ENCODE measurements around the gene KRTAP4-12.
"Not testable (repeated sequence)": the region's sequence is repeated elsewhere in the genome, so short reads cannot be mapped to it uniquely, and the experiment has no call there.

KRTAP4-12 gene

GRCh38 chr17:41123991-41124371, at the start of gene KRTAP4-12:
Gene KRTAP4-12 (minus strand): TSS chr17:41124182. CDS start chr17:41124122, 60 bp downstream.
- DNase-seq (ENCODE audit: low read depth in 3 of 3): not testable (repeated sequence)

- DNase-seq (ENCODE audit: low read depth in 3 of 3): no peak
Measured at GRCh38 chr17:41171886-41172285, 47.9 kb upstream of the KRTAP4-12 start.

DNA sequence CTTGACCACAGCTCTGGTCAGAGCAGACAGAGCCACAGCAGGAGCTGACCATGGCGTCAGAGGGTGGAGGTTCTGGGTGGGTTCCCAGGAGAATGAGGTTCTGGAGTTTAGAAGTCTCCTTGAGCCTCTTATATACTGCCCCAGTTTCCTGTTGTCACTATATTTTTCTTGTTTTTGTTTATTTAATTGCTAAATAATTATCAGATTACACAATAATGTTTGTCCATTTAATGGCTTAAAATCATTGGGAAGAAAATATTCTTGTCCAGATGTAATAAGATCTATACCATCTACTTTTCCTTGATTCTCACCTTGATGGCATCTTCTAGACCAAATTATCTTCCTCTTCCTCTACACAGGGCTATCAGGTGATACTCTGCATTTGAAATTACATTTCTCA, 44.1 kb upstream of the KRTAP4-12 start, which contains the start of gene KRTAP4-3:
Gene KRTAP4-3 (minus strand): TSS at position 101 of the 400 bp plus-strand sequence. CDS start 49 bp downstream, at position 52.
- no peak for DNase-seq (ENCODE audit: low read depth in 3 of 3)

DNA sequence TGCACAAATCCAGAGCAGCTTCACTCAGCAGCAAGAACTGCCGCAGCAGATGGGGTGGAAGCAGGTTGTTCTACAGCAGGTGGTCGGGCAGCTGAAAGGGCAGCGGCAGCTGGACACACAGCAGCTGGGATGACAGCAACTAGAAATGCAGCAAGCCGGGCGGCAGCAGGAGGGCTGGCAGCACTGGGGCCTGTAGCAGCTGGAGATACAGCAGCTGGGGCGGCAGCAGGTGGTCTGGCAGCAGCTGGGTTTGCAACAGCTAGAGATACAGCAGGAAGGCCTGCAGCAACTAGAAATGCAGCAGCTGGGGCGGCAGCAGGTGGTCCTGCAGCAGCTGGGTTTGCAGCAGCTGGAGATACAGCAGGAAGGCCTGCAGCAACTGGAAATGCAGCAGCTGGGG, 43.6 kb upstream of the KRTAP4-12 start:
- no peak for DNase-seq (ENCODE audit: low read depth in 3 of 3)

DNA sequence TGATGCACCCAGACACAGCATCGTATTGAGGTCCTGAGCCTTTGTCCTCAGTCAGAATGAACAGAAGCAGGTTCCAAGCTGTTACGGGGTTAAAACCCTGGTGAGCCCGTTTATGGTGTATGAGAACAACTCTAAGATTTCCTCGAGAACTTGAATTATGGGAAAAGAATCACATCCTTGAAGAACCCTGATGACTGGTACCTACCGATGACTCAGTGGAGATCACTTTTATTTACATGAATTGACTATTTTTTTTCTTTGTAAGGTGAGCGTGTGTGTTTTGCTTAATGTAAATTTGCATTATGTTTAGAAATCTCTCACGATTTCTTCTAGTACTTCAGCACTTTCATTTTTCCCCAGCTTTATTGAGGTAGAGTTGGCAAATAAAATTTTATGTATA, 39.8 kb upstream of the KRTAP4-12 start:
- DNase-seq (ENCODE audit: low read depth in 3 of 3): no peak

DNA sequence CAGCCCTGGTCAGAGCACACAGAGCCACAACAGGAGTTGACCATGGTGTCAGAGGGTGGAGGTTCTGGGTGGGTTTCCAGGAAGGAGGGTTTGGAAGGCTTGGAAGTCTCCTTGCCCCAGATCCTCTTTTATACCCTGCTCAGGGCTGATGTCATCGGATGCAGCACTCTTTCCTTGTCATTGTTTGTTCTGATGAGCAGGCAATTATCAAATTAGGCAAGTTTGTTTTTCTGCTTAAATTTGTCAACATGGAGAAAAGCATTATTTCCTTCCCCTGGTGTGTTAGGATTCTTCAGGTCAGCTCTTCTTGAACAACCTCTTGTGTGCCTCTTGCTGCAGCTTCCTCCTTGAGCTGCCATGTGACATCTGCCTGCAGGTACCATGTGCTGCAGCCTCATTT, 36.7 kb upstream of the KRTAP4-12 start, which contains the start of gene KRTAP4-4:
Gene KRTAP4-4 (minus strand): TSS at position 101 of the 400 bp plus-strand sequence. CDS start 57 bp downstream, at position 44.
- DNase-seq (ENCODE audit: low read depth in 3 of 3): no peak

DNA sequence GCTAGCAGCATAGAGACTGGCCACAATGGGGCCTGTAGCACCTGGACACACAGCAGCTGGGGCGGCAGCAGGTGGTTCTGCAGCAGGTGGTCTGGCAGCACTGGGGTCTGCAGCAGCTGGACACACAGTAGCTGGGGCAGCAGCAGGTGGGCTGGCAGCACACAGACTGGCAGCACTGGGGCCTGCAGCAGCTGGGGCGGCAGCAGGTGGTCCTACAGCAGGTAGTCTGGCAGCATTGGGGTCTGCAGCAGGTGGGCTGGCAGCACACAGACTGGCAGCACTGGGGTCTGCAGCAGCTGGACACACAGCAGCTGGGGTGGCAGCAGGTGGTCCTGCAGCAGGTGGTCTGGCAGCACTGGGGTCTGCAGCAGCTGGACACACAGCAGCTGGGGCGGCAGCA, 36.2 kb upstream of the KRTAP4-12 start:
- not testable (repeated sequence) for DNase-seq (ENCODE audit: low read depth in 3 of 3)

DNA sequence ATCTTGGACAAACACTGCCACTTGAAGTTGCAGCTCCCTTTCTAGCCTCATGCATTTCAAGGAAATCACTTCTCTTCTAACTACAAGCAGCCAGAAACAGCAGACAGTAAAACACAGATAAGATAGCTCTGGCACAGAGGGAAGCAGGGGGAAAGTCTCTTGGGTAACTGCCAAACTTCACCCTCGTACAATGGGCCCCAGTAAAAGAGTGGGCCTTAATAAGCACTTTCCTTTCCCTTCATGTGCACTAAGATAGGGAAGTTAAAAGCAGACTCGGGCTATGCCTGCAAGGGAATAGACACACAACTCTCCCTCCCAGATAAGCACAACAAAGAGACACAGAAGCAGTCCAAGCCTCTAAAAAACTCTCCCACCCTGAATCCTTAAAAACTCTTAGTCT, 29.9 kb upstream of the KRTAP4-12 start:
- no peak for DNase-seq (ENCODE audit: low read depth in 3 of 3)

- no peak for DNase-seq (ENCODE audit: low read depth in 3 of 3)
Measured at GRCh38 chr17:41151525-41151924, 27.5 kb upstream of the KRTAP4-12 start.

- DNase-seq (ENCODE audit: low read depth in 3 of 3): no peak
Measured at GRCh38 chr17:41150026-41150425, 26.0 kb upstream of the KRTAP4-12 start.

GRCh38 chr17:41149652-41149985, 25.6 kb upstream of the KRTAP4-12 start, which contains the start of gene KRTAP4-5:
Gene KRTAP4-5 (minus strand): TSS chr17:41149825. CDS start chr17:41149767, 58 bp downstream.
- DNase-seq (ENCODE audit: low read depth in 3 of 3): no peak

DNA sequence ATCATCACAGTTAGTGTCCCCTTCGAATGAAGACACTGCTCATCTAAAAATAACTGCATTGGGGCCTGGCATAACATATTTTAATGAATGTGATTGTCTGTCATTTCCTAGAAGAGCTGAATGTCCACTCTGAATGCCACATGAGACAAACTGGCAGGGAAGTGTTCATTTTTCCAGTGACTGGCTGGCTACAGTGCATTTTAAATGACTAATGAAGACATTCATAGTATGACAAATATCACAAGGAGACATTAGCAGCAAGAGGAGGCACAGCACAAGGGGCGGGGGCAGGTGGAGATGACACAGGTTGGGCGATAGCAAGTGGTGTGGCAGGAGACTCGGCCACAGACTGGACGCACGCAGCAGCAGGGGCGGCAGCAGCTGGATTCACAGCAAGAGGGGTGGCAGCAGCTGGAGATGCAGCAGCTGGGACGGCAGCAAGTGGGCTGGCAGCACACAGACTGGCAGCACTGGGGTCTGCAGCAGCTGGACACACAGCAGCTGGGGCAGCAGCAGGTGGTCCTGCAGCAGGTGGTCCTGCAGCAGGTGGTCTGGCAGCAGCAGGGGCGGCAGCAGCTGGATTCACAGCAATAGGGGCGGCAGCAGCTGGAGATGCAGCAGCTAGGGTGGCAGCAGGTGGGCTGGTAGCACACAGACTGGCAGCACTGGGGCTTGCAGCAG, 25.1 kb upstream of the KRTAP4-12 start:
- DNase-seq (ENCODE audit: low read depth in 3 of 3): not testable (repeated sequence)

DNA sequence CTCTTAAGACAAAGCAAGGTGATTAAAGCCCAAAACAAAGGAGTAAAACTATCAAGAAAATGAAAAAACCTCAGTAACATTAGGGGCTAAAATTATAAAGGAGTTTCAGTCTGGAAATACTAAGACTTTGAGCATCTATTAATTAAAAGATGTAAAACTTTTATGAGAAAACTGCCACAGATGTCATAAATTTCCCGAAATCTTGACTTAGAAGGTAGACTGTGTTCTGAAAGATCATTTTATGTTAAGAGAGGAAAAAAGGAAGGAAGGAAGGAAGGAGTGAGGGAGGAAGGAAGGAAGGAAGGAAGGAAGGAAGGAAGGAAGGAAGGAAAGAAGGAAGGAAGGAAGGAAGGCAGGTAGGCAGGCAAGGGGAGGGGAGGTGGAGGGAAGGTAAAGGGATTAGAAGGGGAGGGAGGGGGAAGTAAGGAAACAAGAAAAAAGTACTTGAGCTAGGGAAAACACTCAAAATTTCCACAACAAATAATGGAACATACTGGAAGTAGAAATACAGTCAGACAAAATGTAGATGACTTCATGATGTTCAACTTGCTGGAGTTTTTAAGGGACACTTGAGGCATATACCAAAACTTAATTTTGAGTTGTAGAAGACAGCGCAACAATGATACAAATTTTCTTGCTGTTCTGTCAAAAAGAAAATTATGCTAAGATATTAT, 23.7 kb upstream of the KRTAP4-12 start:
- no peak for DNase-seq (ENCODE audit: low read depth in 3 of 3)

- no peak for DNase-seq (ENCODE audit: low read depth in 3 of 3)
Measured at GRCh38 chr17:41145261-41145660, 21.3 kb upstream of the KRTAP4-12 start.

GRCh38 chr17:41144846-41145245, 20.9 kb upstream of the KRTAP4-12 start:
- no peak for DNase-seq (ENCODE audit: low read depth in 3 of 3)

DNA sequence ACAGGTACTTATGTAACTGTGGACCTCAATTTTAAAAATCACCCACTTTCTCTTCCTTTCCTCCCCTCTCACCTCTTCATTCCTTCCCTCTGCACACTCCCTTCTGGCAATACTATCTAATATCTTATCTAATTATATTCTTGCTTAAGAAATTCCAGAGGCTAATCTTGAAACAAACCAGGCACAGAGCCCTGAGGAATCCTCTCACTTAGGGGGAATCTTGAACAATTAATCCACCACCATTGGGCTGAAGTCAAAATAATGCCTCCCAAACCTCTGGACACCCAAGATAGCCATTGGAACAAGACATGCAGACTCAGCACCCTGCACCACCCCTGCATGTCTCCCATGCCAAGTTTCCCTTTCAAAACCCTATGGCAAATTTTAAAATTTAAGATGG, 17.4 kb upstream of the KRTAP4-12 start:
- no peak for DNase-seq (ENCODE audit: low read depth in 3 of 3)

DNA sequence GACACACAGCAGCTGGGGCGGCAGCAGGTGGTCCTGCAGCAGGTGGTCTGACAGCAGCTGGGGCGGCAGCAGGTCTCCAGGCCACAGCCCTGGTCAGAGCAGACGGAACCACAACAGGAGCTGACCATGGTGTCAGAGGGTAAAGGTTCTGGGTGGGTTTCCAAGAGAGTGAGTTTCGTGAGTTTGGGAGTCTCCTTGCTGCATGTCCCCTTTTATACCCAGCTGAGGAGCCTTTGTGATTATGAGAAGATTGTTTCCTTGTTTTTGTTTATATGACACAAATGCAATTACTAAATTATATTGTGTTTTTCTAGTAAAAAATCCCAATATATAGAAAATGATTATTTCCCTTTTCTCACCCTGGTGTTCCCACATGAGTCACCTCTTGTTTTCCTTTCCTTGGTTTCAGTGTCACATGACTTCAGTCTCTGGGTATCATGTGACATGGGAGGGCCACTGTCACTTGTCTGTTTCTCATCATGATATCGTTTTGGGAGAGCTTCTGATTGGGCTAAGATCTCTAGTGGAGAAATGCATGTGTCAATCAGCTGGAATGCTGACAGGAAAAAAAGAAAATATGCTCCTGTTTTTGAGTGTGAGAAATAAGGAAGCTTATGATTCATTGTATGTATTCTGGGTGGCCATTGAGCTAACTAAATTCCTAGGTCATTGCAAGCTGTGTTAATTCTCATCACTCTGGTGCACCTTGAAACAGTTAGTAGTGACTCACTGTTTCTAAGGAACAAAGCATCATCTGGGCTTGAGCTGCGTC, 16.6 kb upstream of the KRTAP4-12 start, which contains the start of gene KRTAP4-6:
Gene KRTAP4-6 (minus strand): TSS at position 185 of the 772 bp plus-strand sequence. CDS start 57 bp downstream, at position 128.
- no peak for DNase-seq (ENCODE audit: low read depth in 3 of 3)

DNA sequence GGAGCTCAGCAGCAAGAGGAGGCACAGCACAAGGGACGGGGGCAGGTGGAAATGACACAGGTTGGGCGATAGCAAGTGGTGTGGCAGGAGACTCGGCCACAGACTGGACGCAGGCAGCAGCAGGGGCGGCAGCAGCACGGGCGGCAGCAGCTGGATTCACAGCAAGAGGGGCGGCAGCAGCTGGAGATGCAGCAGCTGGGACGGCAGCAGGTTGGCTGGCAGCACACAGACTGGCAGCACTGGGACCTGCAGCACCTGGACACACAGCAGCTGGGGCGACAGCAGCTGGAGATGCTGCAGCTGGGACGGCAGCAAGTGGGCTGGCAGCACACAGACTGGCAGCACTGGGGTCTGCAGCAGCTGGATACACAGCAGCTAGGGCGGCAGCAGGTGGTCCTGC, 15.9 kb upstream of the KRTAP4-12 start:
- DNase-seq (ENCODE audit: low read depth in 3 of 3): not testable (repeated sequence)

GRCh38 chr17:41133880-41134735, 10.1 kb upstream of the KRTAP4-12 start:
- no peak for DNase-seq (ENCODE audit: low read depth in 3 of 3)

DNA sequence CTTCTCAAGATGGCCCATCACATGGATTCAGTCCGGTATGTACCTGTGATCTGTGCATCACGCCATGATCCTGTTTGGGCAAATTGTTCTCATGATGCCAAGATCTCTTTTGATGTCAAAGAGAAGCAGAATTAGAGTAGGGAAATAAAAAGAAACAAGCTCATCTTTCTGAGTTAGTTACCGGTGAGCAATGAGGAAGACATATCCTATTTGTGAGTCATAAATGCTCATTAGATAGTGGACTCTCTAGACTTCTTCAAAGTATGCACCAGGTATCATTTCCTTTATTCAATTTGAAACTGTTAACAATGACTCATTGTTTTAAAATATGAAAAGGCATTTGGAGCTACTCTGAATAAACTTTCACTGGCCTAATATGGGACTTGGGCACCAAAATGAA, 8.0 kb upstream of the KRTAP4-12 start:
- no peak for DNase-seq (ENCODE audit: low read depth in 3 of 3)

DNA sequence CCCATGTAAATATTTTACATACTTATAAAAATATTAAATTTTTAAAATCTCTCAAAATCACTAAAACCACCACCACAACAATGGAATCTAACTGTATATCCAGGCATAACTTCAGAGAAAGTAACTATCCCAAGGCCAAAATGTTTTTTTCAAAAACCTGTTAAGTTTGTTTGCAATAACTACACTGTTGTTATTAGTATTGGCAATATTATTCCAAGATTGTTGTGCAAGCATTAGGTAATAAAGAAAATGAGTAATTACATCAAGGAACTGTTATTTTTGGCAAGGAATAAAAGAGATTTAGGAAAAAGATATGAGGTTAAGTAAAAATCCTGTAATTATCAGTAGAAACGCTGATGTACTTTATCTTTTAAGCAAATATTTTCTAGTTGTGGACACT, 3.4 kb upstream of the KRTAP4-12 start:
- DNase-seq (ENCODE audit: low read depth in 3 of 3): no peak
